NCI-H187 (cell line): ENCODE results near the gene SMARCC1.

Source experiments
- DNase-seq, 2 experiments: peaks; one replicate each; lab custom pipeline; 2025; lab: John Stamatoyannopoulos, UW

SMARCC1 gene

GRCh38 chr3:47634996-47635395 lies 146.7 kb downstream of the SMARCC1 start:
- no peak for DNase-seq

GRCh38 chr3:47630810-47631209 lies 150.9 kb downstream of the SMARCC1 start:
- no peak for DNase-seq

- no peak for DNase-seq
These were observed 151.9 kb downstream of the SMARCC1 start for GRCh38 chr3:47629770-47630169.

GRCh38 chr3:47628426-47628825 lies 153.3 kb downstream of the SMARCC1 start:
- DNase-seq = no peak

- no peak for DNase-seq
These were observed 158.8 kb downstream of the SMARCC1 start for GRCh38 chr3:47622671-47623461.

GRCh38 chr3:47617086-47618010 lies 164.3 kb downstream of the SMARCC1 start:
- DNase-seq = no peak

GRCh38 chr3:47614788-47615187 lies 166.9 kb downstream of the SMARCC1 start:
- DNase-seq = no peak

GRCh38 chr3:47613722-47614121 lies 168.0 kb downstream of the SMARCC1 start:
- DNase-seq = no peak

GRCh38 chr3:47612879-47613278 lies 168.8 kb downstream of the SMARCC1 start:
- DNase-seq = no peak

- no peak for DNase-seq
These were observed 169.5 kb downstream of the SMARCC1 start for GRCh38 chr3:47612178-47612577.

GRCh38 chr3:47611576-47611975 lies 170.1 kb downstream of the SMARCC1 start:
- DNase-seq = no peak

- DNase-seq = no peak
These were observed 171.1 kb downstream of the SMARCC1 start for GRCh38 chr3:47610583-47610982.

GRCh38 chr3:47607335-47607734 lies 174.4 kb downstream of the SMARCC1 start:
- no peak for DNase-seq

GRCh38 chr3:47606165-47606564 lies 175.5 kb downstream of the SMARCC1 start:
- DNase-seq = no peak

- no peak for DNase-seq
These were observed 176.0 kb downstream of the SMARCC1 start for GRCh38 chr3:47605652-47606051.

- DNase-seq = no peak
These were observed 177.5 kb downstream of the SMARCC1 start for GRCh38 chr3:47604145-47604544.

GRCh38 chr3:47603332-47603731 lies 178.4 kb downstream of the SMARCC1 start:
- no peak for DNase-seq

- DNase-seq = no peak
These were observed 180.4 kb downstream of the SMARCC1 start for GRCh38 chr3:47601281-47601680.

- no peak for DNase-seq
These were observed 186.9 kb downstream of the SMARCC1 start for GRCh38 chr3:47594792-47595191.

GRCh38 chr3:47592066-47592795 lies 189.5 kb downstream of the SMARCC1 start:
- no peak for DNase-seq

GRCh38 chr3:47590216-47590615 lies 191.5 kb downstream of the SMARCC1 start:
- DNase-seq = no peak

GRCh38 chr3:47588587-47588986 lies 193.1 kb downstream of the SMARCC1 start:
- no peak for DNase-seq
